Measurements from ENCODE around the gene CCNY. TPM values are rescaled to one million over a fixed set of nuclear protein-coding genes. Genes with fewer than 3 reads are reported as not detected.

Gene CCNY
- total RNA-seq, 6 experiments from 2014 or later, result 22.4 to 49.2 (median 41.4) TPM

- no peak for ATAC-seq
- Histone ChIP-seq H3K4me3 (no peak overlapping the region), H3K9me3 (no peaks in the 10 kb centered on the region), H3K36me3 (no peaks in the 10 kb centered on the region), H3K27ac (peak overlapping the region in 2 of 3 donors; percentile 44 to 68), H3K4me1 (peaks cover 0 to 76% (median 22%) of the 10 kb centered on the region in 4 donors), H3K27me3 (no peaks in the 10 kb centered on the region)
- WGBS (ENCODE audit: insufficient coverage, low coverage, low lambda C conversion rate, missing lambda C conversion rate), result 70% methylated on average over 8 of the region's 13 CpGs
- intact Hi-C loops (cut with DNase I), result no loop called here
- DNase-seq, result no peak
- no peak for TF ChIP-seq POLR2A (IDR thresholded peaks at IDR 0.05)
- TF ChIP-seq, protein P1, sequence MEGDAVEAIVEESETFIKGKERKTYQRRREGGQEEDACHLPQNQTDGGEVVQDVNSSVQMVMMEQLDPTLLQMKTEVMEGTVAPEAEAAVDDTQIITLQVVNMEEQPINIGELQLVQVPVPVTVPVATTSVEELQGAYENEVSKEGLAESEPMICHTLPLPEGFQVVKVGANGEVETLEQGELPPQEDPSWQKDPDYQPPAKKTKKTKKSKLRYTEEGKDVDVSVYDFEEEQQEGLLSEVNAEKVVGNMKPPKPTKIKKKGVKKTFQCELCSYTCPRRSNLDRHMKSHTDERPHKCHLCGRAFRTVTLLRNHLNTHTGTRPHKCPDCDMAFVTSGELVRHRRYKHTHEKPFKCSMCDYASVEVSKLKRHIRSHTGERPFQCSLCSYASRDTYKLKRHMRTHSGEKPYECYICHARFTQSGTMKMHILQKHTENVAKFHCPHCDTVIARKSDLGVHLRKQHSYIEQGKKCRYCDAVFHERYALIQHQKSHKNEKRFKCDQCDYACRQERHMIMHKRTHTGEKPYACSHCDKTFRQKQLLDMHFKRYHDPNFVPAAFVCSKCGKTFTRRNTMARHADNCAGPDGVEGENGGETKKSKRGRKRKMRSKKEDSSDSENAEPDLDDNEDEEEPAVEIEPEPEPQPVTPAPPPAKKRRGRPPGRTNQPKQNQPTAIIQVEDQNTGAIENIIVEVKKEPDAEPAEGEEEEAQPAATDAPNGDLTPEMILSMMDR (IDR thresholded peaks at IDR 0.05), result no peak
Observed at GRCh38 chr10:35347899-35348608, 11.7 kb downstream of the CCNY start.

DNA sequence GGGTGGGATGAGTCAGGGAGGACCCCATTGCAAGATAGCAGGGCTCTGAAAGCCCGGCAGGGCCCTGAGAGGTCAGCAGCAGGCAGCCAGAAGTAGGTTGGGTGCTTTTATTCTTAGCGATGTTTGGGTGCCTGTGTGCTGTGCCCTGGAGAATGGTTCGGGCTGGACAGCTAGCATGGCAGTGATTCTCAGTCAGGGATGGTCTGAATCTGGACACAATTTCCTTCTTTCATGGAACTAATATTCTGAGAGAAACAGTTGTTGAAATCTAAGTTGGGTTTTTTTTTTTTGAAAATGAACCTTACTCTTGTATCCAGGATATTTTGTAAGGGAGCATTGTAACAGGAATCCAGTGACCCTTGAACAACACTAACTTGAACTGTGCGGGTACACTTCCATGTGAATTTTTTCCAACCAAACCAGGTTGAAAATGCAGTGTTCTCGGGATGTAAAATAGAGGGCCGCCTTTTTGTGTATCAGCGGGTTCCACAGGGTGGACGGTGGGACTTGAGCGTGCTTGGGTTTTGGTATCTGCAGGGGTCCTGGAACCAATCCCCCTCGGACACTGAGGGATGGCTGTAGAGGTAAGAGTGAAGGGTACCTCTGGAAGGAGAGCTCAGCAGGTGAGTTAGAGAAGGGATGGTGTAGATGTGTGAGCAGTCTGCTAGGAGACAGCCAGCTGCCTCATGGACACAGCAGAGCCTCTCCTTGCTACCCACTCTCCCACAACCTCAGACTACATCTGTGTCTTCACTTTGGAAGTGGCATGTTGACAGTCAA, 12.5 kb downstream of the CCNY start:
- Histone ChIP-seq H3K4me1 (peaks cover 0 to 82% (median 24%) of the 10 kb centered on the region in 4 donors), H3K27ac (peak overlapping the region in 2 of 3 donors; percentile 44 to 68), H3K27me3 (no peaks in the 10 kb centered on the region), H3K36me3 (no peaks in the 10 kb centered on the region), H3K9me3 (no peaks in the 10 kb centered on the region), H3K4me3 (no peak overlapping the region)
- DNase-seq, result no peak
- no peak for TF ChIP-seq POLR2A (IDR thresholded peaks at IDR 0.05)
- TF ChIP-seq, protein P1 (IDR thresholded peaks at IDR 0.05), result no peak
- peak in 3 of 4 donors; percentile 33 to 41 (median 39) for ATAC-seq
- 72% methylated on average over 7 of the region's 10 CpGs for WGBS (ENCODE audit: insufficient coverage, low coverage, low lambda C conversion rate, missing lambda C conversion rate)
- intact Hi-C loops (cut with DNase I), result no loop called here

DNA sequence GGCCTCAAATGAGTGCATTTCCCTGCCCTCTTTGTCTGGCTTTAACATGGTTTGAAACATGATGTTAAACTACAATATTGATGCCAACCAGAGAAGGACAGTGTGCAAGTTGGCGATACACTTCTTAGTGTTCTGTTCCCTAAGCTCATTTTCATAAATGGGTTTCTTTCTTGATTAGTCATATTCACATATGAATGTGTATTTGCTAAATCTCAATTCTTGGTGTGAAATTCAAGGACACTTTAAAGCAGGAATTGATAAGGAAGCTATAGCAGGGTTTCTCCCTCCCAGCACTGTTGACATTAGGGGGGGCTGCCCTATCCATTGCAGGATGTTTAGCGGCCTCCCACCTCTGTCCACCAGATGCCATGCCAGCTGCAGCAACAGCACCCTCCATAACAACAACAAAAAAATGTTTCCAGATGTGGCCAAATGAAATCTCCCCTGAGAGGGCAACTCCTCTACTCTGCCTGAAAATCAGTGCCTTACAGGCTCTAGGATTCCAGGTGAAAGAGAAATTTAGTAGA, 13.1 kb downstream of the CCNY start:
- intact Hi-C loops (cut with DNase I), result no loop called here
- TF ChIP-seq, protein P1 (IDR thresholded peaks at IDR 0.05), result no peak
- TF ChIP-seq POLR2A (IDR thresholded peaks at IDR 0.05), result no peak
- Histone ChIP-seq H3K4me1 (peaks cover 0 to 82% (median 24%) of the 10 kb centered on the region in 4 donors), H3K4me3 (no peak overlapping the region), H3K27ac (peak overlapping the region in 2 of 3 donors; percentile 20 to 68), H3K27me3 (no peaks in the 10 kb centered on the region), H3K36me3 (no peaks in the 10 kb centered on the region), H3K9me3 (no peaks in the 10 kb centered on the region)
- 60% methylated on average over 2 of the region's 2 CpGs for WGBS (ENCODE audit: insufficient coverage, low coverage, low lambda C conversion rate, missing lambda C conversion rate)
- ATAC-seq, result no peak
- DNase-seq, result no peak

DNA sequence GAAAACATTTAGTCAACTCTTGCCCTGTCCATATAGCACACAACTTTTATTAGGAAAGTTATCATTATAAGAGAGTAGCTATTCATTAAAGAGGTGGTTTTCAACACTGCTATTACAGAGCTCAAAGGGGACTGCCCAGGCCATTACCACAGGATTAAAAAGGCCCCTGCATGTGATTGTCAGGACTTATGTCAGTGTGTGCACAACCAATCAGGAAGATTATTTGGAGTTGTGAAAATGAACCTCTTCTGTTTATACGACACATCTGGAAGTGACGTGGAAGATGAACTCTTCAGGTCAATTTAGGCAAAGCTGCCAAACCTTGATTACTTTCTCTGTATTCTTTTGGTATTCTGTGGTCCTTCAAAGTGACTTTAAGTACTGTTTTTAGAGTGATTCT, 14.7 kb downstream of the CCNY start:
- H3K4me3 ChIP-seq, result no peak overlapping the region
- no peaks in the 10 kb centered on the region for H3K9me3 ChIP-seq
- TF ChIP-seq POLR2A (IDR thresholded peaks at IDR 0.05), result no peak
- TF ChIP-seq, protein P1 (IDR thresholded peaks at IDR 0.05), result no peak
- ATAC-seq, result peak; percentile 11 to 52 (median 36)
- peaks cover 0 to 75% (median 24%) of the 10 kb centered on the region in 4 donors for H3K4me1 ChIP-seq
- intact Hi-C loops (cut with DNase I), result no loop called here
- H3K27ac ChIP-seq, result peak overlapping the region in 2 of 3 donors; percentile 22 to 60
- no peaks in the 10 kb centered on the region for H3K36me3 ChIP-seq
- 26% methylated on average over 2 of the region's 2 CpGs for WGBS (ENCODE audit: insufficient coverage, low coverage, low lambda C conversion rate, missing lambda C conversion rate)
- no peak for DNase-seq
- no peaks in the 10 kb centered on the region for H3K27me3 ChIP-seq
